Measurements from ENCODE around the gene IGSF11.
"Not testable (repeated sequence)": the region's sequence is repeated elsewhere in the genome, so short reads cannot be mapped to it uniquely, and the experiment has no call there.

IGSF11 gene

GRCh38 chr3:119034256-119035013, at the start of gene IGSF11:
IGSF11 (minus strand) TSS chr3:119034846; CDS start chr3:119034582, 264 bp downstream.
- peak; percentile 47 for DNase-seq

- no peak for DNase-seq
Measured at GRCh38 chr3:119080364-119080763, 45.7 kb upstream of the IGSF11 start.

DNA sequence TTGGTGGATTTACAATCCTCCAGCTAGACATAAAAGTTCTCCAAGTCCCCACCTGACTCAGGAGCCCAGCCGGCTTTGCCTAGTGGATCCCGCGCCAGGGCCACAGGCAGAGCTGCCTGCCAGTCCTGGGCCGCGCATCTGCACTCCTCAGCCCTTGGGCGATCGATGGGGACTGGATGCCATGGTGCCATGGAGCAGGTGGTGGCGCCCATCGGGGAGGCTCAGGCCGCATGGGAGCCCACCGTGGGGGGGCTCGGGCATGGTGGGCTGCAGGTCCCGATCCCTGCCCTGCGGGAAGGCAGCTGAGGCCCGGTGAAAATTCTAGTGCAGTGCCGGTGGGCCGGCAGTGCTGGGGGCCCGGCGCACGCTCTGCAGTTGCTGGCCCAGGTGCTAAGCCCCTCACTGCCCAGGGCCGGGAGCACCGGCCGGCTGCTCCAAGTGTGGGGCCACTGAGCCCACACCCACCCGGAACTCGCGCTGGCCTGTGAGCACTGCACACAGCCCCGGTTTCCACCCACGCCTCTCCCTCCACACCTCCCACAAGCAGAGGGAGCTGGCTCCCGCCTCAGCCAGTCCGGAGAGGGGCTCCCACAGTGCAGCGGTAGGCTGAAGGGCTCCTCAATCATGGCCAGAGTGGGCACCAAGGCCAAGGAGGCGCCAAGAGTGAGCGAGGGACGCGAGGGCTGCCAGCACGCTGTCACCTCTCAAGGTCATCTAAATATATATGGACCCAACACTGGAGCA, 38.8 kb upstream of the IGSF11 start:
- no peak for DNase-seq

DNA sequence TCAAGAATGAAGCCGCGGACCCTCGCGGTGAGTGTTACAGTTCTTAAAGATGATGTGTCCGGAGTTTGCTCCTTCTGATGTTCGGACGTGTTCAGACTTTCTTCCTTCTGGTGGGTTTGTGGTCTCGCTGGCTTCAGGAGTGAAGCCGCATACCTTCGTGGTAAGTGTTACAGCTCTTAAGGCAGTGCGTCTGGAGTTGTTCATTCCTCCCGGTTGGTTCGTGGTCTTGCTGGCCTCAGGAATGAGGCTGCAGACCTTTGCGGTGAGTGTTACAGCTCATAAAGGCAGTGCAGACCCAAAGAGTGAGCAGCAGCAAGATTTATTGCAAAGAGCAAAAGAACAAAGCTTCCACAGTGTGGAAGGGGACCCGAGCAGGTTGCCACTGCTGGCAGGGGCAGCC, 37.8 kb upstream of the IGSF11 start:
- not testable (repeated sequence) for DNase-seq

GRCh38 chr3:119069725-119070124, 35.1 kb upstream of the IGSF11 start:
- DNase-seq = no peak

- no peak for DNase-seq
Measured at GRCh38 chr3:119063471-119063870, 28.8 kb upstream of the IGSF11 start.

DNA sequence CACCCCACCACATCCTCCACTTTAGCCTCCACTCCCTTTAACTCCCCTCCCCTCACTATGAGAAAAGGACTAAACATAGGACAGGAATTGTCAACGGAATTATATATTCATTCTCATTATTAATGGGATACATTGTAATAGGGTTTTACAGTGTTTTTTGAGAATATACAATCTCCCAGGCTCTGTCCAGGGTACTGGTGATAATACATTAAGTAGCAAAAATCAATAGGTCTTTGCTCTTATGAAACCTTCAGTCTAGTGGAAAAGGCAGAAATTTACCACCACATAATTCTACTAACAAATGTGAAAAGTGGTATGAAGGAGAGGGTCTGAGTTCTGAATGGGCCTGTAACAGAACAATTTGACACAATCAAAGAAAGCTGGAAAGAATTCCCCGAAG, 28.2 kb upstream of the IGSF11 start:
- no peak for DNase-seq

GRCh38 chr3:119044593-119044992, 9.9 kb upstream of the IGSF11 start:
- no peak for DNase-seq

DNA sequence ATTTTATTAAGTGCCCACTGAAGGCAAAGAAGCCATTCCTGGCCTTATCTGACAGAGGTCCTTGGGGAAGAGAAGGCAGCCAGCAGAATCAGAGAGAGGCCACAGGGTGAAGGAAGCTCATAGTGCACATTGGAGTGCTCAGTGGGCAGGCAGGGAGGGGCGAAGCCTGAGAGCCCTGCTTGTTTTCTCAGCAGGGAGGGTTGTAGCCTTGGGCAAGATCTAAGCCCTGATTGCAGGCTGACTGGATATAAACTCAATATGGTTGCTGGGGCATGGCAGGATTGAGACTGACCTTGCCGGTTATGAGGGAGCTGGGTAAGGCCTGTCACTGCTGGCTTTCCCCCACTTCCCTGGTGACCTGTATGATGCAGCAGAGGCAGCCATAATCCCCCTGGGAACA, 7.5 kb upstream of the IGSF11 start:
- DNase-seq = no peak

GRCh38 chr3:119035014-119035346, 334 bp upstream of the IGSF11 start:
- DNase-seq = no peak

GRCh38 chr3:119033393-119034255, 1.0 kb downstream of the IGSF11 start:
- DNase-seq = no peak

DNA sequence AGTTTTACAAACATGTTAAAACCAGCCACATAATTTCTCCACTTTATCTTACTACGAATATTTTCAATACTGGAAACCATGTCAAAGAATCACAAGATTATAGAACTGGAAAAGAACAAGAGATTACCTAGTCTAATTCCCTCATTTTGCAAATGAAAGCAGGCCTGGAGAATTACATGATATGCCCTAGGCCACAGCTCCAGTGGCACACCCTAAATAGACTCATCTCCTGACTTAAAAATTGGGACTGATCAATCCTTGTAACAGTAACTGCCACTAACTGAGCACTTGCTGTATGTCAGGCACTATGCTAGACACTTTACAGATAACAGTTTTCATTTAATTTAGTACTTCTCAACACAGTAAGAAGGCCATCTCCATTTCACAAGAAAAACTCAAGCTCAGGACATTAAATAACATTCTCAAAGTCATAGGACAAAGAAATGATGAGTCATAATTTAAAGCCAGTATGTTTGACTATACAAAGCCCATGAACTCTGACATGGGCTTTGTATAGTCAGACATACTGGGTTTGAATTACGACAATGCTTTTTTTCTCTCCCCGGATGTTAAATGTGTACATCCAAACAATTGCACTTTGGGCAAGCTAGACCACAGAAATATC, 9.4 kb downstream of the IGSF11 start:
- no peak for DNase-seq

DNA sequence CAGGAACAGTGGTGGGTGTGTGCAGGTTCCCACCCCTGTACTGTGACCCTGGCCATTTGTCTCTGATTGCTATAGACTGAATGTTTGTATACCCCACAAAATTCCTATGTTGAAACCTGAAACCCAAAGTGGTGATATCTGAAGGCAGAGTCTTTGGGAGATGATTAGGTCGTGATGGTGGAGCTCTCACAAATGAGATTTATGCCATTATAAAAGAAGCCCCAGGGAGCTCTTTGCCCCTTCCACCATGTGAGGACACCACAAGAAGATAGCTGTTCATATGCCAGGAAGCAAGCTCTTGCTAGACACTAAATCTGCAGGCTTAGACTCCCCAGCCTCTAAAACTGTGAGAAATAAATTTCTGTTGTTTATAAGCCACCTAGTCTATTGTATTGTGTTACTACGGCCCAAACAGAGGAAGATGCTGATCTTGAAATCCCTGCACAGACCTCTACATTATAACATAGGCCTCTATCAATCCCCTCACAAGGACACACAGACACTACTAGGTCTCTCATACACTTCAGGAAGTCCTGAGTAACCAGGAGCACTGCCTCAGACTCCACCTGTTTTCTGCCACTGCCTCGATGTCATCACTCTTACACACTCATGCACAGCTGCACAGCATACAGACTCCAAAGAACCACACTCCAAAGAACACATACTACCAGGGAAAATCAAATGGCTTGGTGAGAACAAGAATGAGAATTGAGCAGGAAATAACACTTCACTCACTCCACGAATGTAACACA, 14.7 kb downstream of the IGSF11 start:
- no peak for DNase-seq

GRCh38 chr3:119018690-119019463, 15.8 kb downstream of the IGSF11 start:
- DNase-seq = no peak

GRCh38 chr3:119015942-119016341, 18.7 kb downstream of the IGSF11 start:
- DNase-seq = no peak

GRCh38 chr3:119013951-119014350, 20.7 kb downstream of the IGSF11 start:
- no peak for DNase-seq

DNA sequence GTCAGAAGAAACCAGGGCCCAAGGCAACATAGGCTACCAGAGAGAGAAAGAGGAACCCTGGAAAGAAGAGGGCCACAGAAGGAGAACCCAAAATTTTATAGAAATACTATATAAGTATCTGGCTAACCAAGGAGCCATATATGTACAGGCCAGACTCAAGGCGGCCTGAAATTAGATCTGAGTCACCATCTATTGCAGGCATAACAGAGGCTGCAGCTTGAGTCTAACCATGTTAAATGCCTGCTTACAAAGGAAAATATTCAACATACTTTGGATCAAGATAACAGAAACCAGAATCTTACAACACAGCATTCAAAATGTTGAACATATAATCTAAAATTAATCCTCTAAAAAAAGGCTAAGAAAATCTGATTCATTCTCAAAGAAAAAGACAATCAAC, 23.1 kb downstream of the IGSF11 start:
- no peak for DNase-seq

DNA sequence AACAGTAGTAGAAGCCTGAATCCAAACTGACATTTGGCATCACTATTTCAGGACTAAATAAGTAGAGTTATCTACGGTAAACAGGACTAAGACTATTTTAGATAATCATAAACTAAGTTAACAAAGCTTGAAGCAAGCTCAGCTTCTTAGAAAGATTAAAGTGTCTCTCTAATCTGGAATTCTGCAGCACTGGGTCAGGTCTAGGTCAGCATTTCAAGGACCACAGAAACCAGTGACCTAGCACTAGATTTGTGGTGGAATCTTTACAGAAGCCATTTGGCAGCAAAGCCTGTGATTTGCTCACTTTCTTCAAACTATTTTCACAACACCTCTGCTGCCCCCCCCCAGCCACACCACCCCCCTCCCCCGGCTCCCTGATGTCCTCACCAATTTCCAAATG, 37.5 kb downstream of the IGSF11 start:
- DNase-seq = no peak

GRCh38 chr3:118991775-118992174, 42.9 kb downstream of the IGSF11 start:
- no peak for DNase-seq

- no peak for DNase-seq
Measured at GRCh38 chr3:118990823-118991560, 43.7 kb downstream of the IGSF11 start.
